Left ventricle myocardium superior (tissue), 1 donor: ENCODE results near the gene FABP7. TPM values are rescaled to one million over a fixed set of nuclear protein-coding genes. Genes with fewer than 3 reads are reported as not detected.

Source experiments
- ATAC-seq: fragments of 200-7000 bp; cut with Tn5 transposase; one replicate; pipeline ENCODE4 v1.9.1; 2020; ENCODE audit warnings: mild to moderate bottlenecking, moderate library complexity
- DNase-seq: peaks from one replicate; pipeline ENCODE4 v3.0.0-alpha.2; 2020
- intact Hi-C: fragments of 100-400 bp; cut with micrococcal nuclease; formaldehyde crosslinking; loops from one replicate; pipeline ENCODE4 v1.11.0; 2022
- total RNA-seq: library from RNA; stranded (reverse); fragmentation: NEBNext Ultra II Directional; extraction: Animal tissue kit (Norgen Biotek cat#: 25700); gene quantifications from one replicate; pipeline ENCODE4 v1.2.1, GENCODE V29; 2021
- donor health status: DM: no; HTN: yes; CAD: no; lungs with severe emphysema.

The FABP7 gene
- total RNA-seq, 1 donor from 2014 or later: not detected

DNA sequence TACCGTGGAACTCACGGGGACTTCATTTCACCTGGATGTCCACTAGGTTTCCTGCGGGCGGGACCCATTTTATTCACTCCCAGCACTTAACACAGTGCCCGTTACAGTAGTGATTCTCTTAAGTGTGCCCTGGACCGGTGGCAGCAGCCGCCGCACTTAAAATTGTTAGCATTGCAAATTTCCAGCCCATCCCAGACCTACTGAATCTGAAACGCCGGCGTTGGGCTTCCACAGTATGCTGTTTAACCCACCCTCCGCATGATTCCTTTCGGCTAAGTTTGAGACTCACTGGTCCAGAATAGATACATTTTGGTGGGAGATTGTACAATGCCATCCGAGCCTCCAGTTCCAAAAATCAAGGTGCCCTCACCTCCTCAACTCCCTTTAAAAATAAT, 10.5 kb downstream of the FABP7 start:
- DNase-seq (peak; percentile 34), ATAC-seq (peak; percentile 44)
- intact Hi-C loops: no loop called here

DNA sequence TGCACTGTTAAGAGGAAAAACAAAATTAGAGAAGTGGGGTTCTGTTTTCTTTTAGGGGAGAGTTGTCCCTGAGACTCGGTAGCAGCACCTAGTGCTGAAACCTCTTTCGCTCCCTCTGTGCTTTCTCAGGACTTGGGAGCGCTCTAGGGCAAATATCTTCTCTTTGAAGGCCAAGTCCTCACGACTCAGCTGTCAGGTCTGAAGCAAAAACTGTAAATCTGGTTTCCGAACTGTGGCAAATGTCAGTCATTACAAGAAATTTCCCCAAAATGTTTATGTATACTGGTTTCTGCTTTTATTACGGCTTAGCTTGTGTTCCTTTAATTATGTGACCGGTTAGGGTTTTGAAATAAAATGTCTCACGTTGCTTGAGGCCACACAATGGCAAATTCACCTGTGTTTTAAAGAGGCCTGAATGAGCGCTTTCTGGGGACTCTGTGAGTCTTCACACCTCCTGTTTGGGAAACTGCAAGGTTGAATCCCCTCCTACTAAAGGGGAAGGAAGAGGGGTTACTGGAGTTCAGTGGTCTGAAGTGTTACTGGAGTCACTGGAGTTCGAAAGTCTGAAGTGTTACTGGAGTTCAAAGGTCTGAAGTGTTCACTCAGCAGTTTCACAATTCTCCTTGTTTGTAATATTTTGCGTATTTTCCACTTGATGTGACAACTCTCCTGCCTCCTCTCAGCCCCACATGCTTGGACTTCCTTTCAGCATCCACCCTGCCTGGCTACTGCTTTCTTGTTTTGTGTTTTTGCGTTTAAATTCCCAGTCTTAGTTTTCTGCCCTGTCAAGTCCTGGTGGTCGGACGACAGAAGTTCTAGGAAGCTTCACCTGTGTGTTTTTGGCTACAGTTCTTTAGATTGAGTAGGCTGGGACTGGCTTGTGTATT, 11.2 kb downstream of the FABP7 start:
- intact Hi-C loops: no loop called here
- ATAC-seq (peak; percentile 47), DNase-seq (no peak)

- intact Hi-C loops: no loop called here
- DNase-seq (no peak), ATAC-seq (no peak)
These were observed 11.8 kb downstream of the FABP7 start for GRCh38 chr6:122791310-122791679.

DNA sequence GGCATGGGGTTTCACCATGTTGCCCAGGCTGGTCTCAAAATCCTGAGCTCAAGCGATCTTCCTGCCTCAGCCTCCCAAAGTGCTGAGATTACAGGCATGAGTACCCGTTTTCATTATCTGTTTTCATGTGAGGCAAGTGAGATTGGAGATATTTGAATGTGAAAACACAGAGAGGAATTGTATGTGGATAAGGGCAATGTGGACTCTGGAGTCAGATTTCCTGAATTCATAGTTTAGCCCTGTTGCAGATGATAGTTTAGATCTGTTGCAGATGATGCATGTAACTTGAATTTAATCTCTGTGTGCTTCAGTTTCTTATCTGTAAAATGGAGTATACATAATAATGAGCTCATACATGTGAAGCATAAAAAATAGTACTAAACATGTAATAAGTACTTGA, 13.2 kb downstream of the FABP7 start:
- ATAC-seq (no peak), DNase-seq (no peak)
- intact Hi-C loops: no loop called here

DNA sequence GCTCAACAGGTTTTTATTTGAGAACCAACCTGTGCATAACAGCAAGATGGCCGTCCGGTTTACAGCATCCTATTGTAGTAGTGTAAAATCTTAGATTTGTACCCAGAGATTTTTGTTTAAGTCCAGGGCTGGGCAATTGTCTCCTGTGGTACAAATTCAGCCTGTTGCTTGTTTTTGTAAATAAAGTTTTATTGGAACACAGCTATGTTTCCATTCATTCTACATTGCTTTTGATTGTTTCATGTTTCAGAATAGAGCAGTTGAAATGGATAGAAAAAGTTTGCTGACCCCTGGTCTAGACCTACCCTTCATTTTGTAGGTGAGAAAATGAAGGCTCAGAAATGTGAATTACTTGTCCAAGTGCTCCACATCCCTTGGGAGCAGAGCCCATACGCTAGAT, 18.0 kb downstream of the FABP7 start:
- intact Hi-C loops: no loop called here
- ATAC-seq (no peak), DNase-seq (no peak)

GRCh38 chr6:122798099-122798641, 18.7 kb downstream of the FABP7 start:
- ATAC-seq (peak; percentile 77), DNase-seq (no peak)
- intact Hi-C loops: no loop called here

DNA sequence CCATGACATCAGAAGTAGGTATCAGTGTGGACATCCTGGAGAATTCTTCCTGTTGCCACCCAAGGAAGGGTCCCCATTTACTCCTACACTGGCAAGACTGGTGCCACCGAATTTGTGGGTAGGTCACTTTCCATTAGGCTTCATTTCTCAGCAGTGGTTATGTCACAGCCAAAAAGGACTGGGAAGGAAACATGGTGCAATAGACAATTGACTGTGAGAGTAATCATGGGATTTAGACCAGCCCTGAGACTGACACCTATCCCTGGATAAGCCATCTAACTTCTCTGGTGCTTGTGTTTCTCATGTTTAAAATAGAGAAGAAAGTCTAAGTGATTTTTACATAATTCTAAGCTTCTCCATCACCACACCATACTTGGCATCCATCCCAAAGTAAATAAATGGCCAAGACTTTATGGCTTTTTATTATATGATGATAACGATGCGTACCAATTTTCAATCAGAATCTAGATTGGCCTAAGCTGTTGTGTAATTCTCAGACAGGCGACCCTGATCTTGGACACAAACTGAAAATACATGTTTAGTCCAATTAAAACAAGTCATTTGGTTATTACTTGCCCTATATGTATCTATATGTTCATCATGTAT, 19.7 kb downstream of the FABP7 start:
- intact Hi-C loops: no loop called here
- ATAC-seq: no peak
- no peak for DNase-seq

DNA sequence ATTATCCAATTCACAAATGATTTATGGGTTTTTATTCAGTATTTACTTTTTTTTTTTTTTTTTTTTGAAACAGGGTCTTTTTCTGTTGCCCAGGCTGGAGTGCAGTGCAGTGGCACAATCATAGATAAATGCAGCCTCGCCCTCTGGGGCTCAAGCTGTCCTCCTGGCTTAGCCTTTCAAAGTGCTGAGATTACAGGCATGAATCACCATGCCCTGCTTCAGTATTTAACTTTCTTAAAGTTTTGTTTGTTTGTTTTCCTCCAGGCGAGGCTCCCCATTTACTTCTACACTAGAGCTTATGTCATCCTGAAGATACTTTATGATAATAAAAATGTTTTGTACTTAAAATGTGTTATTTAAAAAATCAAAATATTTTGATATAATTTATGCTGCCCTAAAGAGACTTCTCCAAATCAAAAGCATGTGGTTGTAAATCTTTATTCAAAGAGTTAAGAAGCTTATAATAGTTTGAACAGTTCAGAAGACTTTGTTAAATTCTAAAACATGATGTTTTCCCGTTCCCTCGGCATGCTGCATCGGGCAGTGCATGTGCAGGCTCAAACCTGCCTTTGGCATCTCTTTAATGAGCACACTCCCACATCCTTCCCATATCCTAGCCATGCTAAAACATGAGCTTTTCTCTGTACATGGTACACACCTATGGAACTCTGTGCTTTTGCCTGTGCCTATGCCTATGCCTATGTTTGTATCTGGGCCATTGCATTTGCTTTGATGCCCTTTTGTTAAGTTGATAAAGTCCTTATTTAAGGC, 20.6 kb downstream of the FABP7 start:
- DNase-seq: no peak
- ATAC-seq: no peak
- intact Hi-C loops: no loop called here

- intact Hi-C loops: no loop called here
- no peak for ATAC-seq
- no peak for DNase-seq
These were observed 21.4 kb downstream of the FABP7 start for GRCh38 chr6:122800906-122801305.

GRCh38 chr6:122801397-122801796, 21.9 kb downstream of the FABP7 start:
- intact Hi-C loops: no loop called here
- ATAC-seq (no peak), DNase-seq (no peak)

DNA sequence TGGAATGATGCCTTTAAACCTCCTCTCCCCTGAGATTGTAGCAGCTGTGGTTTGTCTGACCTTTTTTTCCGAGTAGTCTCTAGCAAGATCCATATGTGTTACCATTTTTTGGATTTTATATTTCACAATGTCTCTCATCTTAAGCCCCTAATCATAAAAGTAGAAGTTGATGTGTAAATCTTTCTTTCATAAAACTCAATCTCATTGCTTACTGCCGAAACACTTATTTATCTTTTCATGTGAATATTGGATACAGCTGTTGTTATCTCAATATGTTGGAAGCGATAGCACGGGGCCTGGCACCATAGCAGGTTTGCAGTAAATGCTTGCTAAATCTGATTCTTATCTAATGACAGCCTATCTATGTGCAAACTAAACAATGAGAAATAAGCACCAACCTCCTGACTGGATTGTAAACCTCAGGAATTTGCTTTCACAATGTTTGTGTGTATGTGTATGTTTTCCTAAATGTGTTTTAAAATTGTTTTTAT, 23.7 kb downstream of the FABP7 start:
- ATAC-seq: no peak
- DNase-seq: no peak
- intact Hi-C loops: no loop called here

GRCh38 chr6:122804962-122805485, 25.5 kb downstream of the FABP7 start:
- intact Hi-C loops: no loop called here
- ATAC-seq: peak; percentile 52

GRCh38 chr6:122806291-122806690, 26.8 kb downstream of the FABP7 start:
- no peak for DNase-seq
- peak; percentile 38 for ATAC-seq
- intact Hi-C loops: no loop called here

More at GRCh38 chr6:122804962-122805485, 25.5 kb downstream of the FABP7 start:
- DNase-seq: no peak

DNA sequence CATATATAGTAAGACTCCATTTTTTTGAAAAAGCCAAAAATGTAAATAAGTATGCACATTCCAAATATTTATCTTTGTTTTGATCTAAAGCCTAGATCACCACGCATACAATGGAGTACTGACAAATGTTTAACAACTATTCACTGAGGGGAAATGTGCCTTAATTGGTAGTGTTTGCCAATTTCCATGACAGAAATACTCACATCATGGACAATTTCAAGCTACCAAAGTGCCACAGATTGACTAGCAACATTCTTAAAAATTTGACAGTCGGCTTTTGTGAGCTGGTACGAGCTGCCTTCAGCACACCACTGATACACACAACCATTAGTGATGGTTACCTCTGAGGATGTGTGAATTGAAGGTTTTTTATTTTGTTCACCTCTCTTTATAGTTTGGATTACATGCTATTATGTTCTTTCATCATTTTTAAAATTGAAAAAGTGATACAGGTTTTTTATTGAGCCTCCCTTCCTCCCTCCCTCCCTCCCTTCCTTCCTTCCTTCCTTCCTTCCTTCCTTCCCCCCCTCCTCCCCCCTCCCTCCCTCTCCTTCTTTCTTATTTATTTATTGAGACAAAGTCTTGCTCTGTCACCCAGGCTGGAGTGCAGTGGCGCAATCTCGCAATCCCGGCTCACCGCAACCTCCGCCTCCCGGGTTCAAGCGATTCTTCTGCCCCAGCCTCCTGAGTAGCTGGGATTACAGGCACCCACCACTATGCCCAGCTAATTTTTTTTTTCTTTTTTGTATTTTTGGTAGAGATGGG, 28.8 kb downstream of the FABP7 start:
- no peak for ATAC-seq
- intact Hi-C loops: no loop called here
- DNase-seq: no peak

- ATAC-seq (no peak), DNase-seq (no peak)
- intact Hi-C loops: no loop called here
These were observed 29.5 kb downstream of the FABP7 start for GRCh38 chr6:122809001-122809400.

DNA sequence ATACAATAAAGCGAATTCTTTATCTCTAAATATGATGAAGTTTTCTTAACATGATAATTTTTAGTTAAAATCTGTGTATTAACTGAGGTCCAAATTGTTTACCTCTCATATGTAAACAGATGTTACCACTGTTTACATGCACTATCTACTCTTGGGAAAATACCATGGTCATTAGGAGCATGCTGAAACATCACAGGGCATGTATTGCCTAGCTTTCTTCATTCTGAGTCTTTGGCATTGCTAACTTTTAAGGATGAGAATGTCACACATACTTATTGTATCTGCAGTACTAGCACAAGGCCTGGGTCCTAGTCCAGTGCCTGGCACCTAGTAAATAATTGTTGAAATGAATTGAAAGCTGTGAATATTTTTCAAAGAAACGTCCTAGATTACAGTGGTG, 30.2 kb downstream of the FABP7 start:
- no peak for ATAC-seq
- no peak for DNase-seq
- intact Hi-C loops: no loop called here

GRCh38 chr6:122810189-122810588, 30.7 kb downstream of the FABP7 start:
- no peak for DNase-seq
- no peak for ATAC-seq
- intact Hi-C loops: no loop called here

GRCh38 chr6:122817358-122817757, 37.8 kb downstream of the FABP7 start:
- ATAC-seq: no peak
- DNase-seq: no peak
- intact Hi-C loops: no loop called here

GRCh38 chr6:122817766-122818165, 38.2 kb downstream of the FABP7 start:
- ATAC-seq: no peak
- intact Hi-C loops: no loop called here
- no peak for DNase-seq
